H1 (cell line): ENCODE results near the gene CASZ1. TPM values are rescaled to one million over a fixed set of nuclear protein-coding genes. Genes with fewer than 3 reads are reported as not detected.
A peak's percentile ranks its signal among the peaks of the same experiment; 100 is the strongest.

Experiments
- CTCF ChIA-PET: fragments of 300-600 bp; sonication (Branson Sonifier 250); formaldehyde crosslinking; loops from one replicate; lab custom pipeline; 2021; ENCODE audit not compliant: partially characterized antibody; lab: Charles Lee
- POLR2A ChIA-PET: fragments of 300-600 bp; sonication (Branson Sonifier 250); formaldehyde crosslinking; loops from one replicate; lab custom pipeline; 2021; ENCODE audit warnings: inconsistent platforms; ENCODE audit not compliant: partially characterized antibody; lab: Charles Lee
- DNase-seq, 2 experiments: peaks; one replicate each; pipeline versions ENCODE4 v3.0.0 to v3.0.0-alpha.2; 2010 to 2022; ENCODE audit warnings: low spot score in 2 of 2, low read depth in 1 of 2, mixed read lengths in 1 of 2
- FAIRE-seq: peaks from 2 replicates; lab custom pipeline; 2011; peaks lifted over from hg19 to GRCh38; lab: Jason Lieb, UNC
- H2AFZ ChIP-seq: 2 replicates; pipeline ENCODE4 v1.8.1; 2012; ENCODE audit warnings: low read length, inconsistent platforms
- H2AK5ac ChIP-seq: 2 replicates; pipeline ENCODE4 v1.6.1; 2013; ENCODE audit warnings: low read depth, low read length
- H2BK120ac ChIP-seq: replicated peaks from 2 replicates; pipeline ENCODE3; 2013; ENCODE audit warnings: low read depth, low read length, inconsistent platforms
- H2BK12ac ChIP-seq: 2 replicates; pipeline ENCODE4 v1.6.1; 2013; ENCODE audit warnings: low read depth, low read length
- H2BK15ac ChIP-seq: 2 replicates; pipeline ENCODE4 v1.6.1; 2013; ENCODE audit warnings: low read length
- H2BK20ac ChIP-seq: 2 replicates; pipeline ENCODE4 v1.6.1; 2013; ENCODE audit warnings: low read length
- H2BK5ac ChIP-seq: 2 replicates; pipeline ENCODE4 v1.6.1; 2013; ENCODE audit warnings: low read depth, low read length
- H3K14ac ChIP-seq: 2 replicates; pipeline ENCODE4 v1.6.1; 2013; ENCODE audit warnings: inconsistent platforms; ENCODE audit not compliant: insufficient read length
- H3K18ac ChIP-seq: 2 replicates; pipeline ENCODE4 v1.6.1; 2013; ENCODE audit warnings: low read length; ENCODE audit errors: extremely low read depth
- H3K23ac ChIP-seq: 2 replicates; pipeline ENCODE4 v1.6.1; 2013; ENCODE audit warnings: inconsistent platforms; ENCODE audit not compliant: insufficient read length
- H3K23me2 ChIP-seq: 2 replicates; pipeline ENCODE4 v1.6.1; 2013; ENCODE audit warnings: low read depth, low read length
- H3K27ac ChIP-seq: 2 replicates; pipeline ENCODE4 v1.6.1; 2011; ENCODE audit warnings: low read depth, low read length, inconsistent platforms
- H3K27me3 ChIP-seq, 4 experiments: replicated peaks in 1 of 4; 1 replicate in 1 of 4; 2 replicates in 3 of 4; pipeline versions ENCODE4 v1.6.1 to v1.8.1; 2011 to 2013; ENCODE audit warnings: low read length in 3 of 4, mild to moderate bottlenecking in 3 of 4, inconsistent platforms in 2 of 4, mixed read lengths in 2 of 4, moderate library complexity in 1 of 4; ENCODE audit not compliant: control insufficient read depth in 3 of 4, insufficient read depth in 3 of 4; ENCODE audit errors: extremely low read depth in 1 of 4
- H3K36me3 ChIP-seq, 4 experiments: 2 replicates each; pipeline versions ENCODE4 v1.6.1 to v1.8.1; 2011 to 2013; ENCODE audit warnings: mild to moderate bottlenecking in 4 of 4, low read length in 3 of 4, moderate library complexity in 2 of 4, control low read depth in 1 of 4, inconsistent platforms in 1 of 4; ENCODE audit not compliant: insufficient read depth in 4 of 4, control insufficient read depth in 2 of 4
- H3K4ac ChIP-seq: replicated peaks from 2 replicates; pipeline ENCODE3; 2013; ENCODE audit warnings: low read length, low read depth, mixed read lengths, inconsistent platforms; ENCODE audit not compliant: insufficient read length
- H3K4me1 ChIP-seq, 4 experiments: replicated peaks in 1 of 4; 1 replicate in 1 of 4; 2 replicates in 3 of 4; pipeline versions ENCODE4 v1.6.1 to v1.8.1; 2011 to 2013; ENCODE audit warnings: low read length in 3 of 4, inconsistent platforms in 2 of 4, mixed read lengths in 1 of 4; ENCODE audit not compliant: insufficient read depth in 4 of 4, control insufficient read depth in 3 of 4
- H3K4me2 ChIP-seq, 2 experiments: 2 replicates each; pipeline versions ENCODE4 v1.6.1 to v1.8.1; 2011 to 2013; ENCODE audit warnings: low read depth in 2 of 2, low read length in 2 of 2, control low read depth in 1 of 2, inconsistent platforms in 1 of 2, mild to moderate bottlenecking in 1 of 2; ENCODE audit not compliant: insufficient read depth in 1 of 2
- H3K4me3 ChIP-seq, 4 experiments: fragments of 200-600, 300-600 bp in 1 of 4; sonication (generic), shearing (Covaris generic), sonication (Bioruptor Twin) in 1 of 4; 2 replicates each; pipeline versions ENCODE4 v1.5.1 to v1.8.1; 2011 to 2016; ENCODE audit warnings: low read length in 4 of 4, low read depth in 3 of 4, control low read depth in 2 of 4, inconsistent platforms in 2 of 4, mild to moderate bottlenecking in 2 of 4, mixed read lengths in 1 of 4, moderate library complexity in 1 of 4; ENCODE audit not compliant: insufficient read depth in 2 of 4; ENCODE audit errors: extremely low read depth in 1 of 4
- H3K56ac ChIP-seq: replicated peaks from 2 replicates; pipeline ENCODE3; 2013; ENCODE audit warnings: low read depth, mild to moderate bottlenecking, mixed read lengths, low read length, inconsistent platforms; ENCODE audit not compliant: insufficient read length
- H3K79me1 ChIP-seq: 2 replicates; pipeline ENCODE4 v1.6.1; 2013; ENCODE audit warnings: low read depth, low read length, control low read depth
- H3K79me2 ChIP-seq, 2 experiments: 2 replicates each; pipeline versions ENCODE4 v1.6.1 to v1.8.1; 2012 to 2013; ENCODE audit warnings: low read length in 2 of 2, mild to moderate bottlenecking in 2 of 2, inconsistent platforms in 1 of 2; ENCODE audit not compliant: insufficient read depth in 2 of 2, control insufficient read depth in 1 of 2
- H3K9ac ChIP-seq, 4 experiments: replicated peaks in 1 of 4; 1 replicate in 1 of 4; 2 replicates in 3 of 4; pipeline versions ENCODE4 v1.6.1 to v1.8.1; 2011 to 2013; ENCODE audit warnings: low read depth in 3 of 4, low read length in 3 of 4, control low read depth in 2 of 4, mild to moderate bottlenecking in 2 of 4, moderate library complexity in 2 of 4, inconsistent platforms in 1 of 4; ENCODE audit errors: extremely low read depth in 1 of 4
- H3K9me3 ChIP-seq, 2 experiments: 2 replicates each; pipeline versions ENCODE4 v1.6.1 to v1.8.1; 2012 to 2013; ENCODE audit warnings: mild to moderate bottlenecking in 2 of 2, moderate library complexity in 2 of 2, control low read depth in 1 of 2, inconsistent platforms in 1 of 2, low read depth in 1 of 2, low read length in 1 of 2, mixed read lengths in 1 of 2; ENCODE audit not compliant: insufficient read depth in 2 of 2
- H4K20me1 ChIP-seq, 2 experiments: replicated peaks in 1 of 2; 2 replicates each; pipeline versions ENCODE3 to v1.8.1; 2011 to 2013; ENCODE audit warnings: inconsistent platforms in 2 of 2, low read length in 2 of 2, mild to moderate bottlenecking in 1 of 2; ENCODE audit not compliant: insufficient read depth in 2 of 2, control insufficient read depth in 1 of 2
- H4K5ac ChIP-seq: 2 replicates; pipeline ENCODE4 v1.6.1; 2013; ENCODE audit warnings: low read length, low read depth, mixed read lengths, inconsistent platforms; ENCODE audit not compliant: insufficient read length
- H4K8ac ChIP-seq: 2 replicates; pipeline ENCODE4 v1.8.0; 2013; ENCODE audit warnings: mild to moderate bottlenecking, moderate library complexity, low read length, inconsistent platforms; ENCODE audit not compliant: insufficient read depth; ENCODE audit errors: extremely low read depth
- H4K91ac ChIP-seq: replicated peaks from 2 replicates; pipeline ENCODE3; 2013; ENCODE audit warnings: low read length, mixed read lengths, inconsistent platforms; ENCODE audit not compliant: insufficient read length
- EGR1 ChIP-seq: IDR thresholded peaks from 2 replicates; pipeline ENCODE4 v1.6.1; 2011; ENCODE audit warnings: low read depth, low read length, borderline replicate concordance
- FOSL1 ChIP-seq: IDR thresholded peaks from 2 replicates; pipeline ENCODE4 v1.6.1; 2011; ENCODE audit warnings: mild to moderate bottlenecking, low read depth, low read length, moderate library complexity; ENCODE audit not compliant: insufficient read depth
- RAD21 ChIP-seq, 2 experiments: IDR thresholded peaks in 1 of 2; conservative IDR thresholded peaks in 1 of 2; 2 replicates each; pipeline ENCODE4 v1.6.1; 2011; ENCODE audit warnings: low read depth in 2 of 2, low read length in 2 of 2, improper control_type of control experiment in 1 of 2, inconsistent platforms in 1 of 2, mild to moderate bottlenecking in 1 of 2, moderate library complexity in 1 of 2
- RFX5 ChIP-seq: IDR thresholded peaks from 2 replicates; pipeline ENCODE4 v1.6.1; 2011; ENCODE audit warnings: low read depth, low read length, improper control_type of control experiment, borderline replicate concordance
- RNF2 ChIP-seq: fragments of 200-900, 300-1000 bp; sonication (generic); IDR thresholded peaks from 2 replicates; pipeline ENCODE4 v1.7.1; 2016; ENCODE audit warnings: borderline replicate concordance, low read depth, mild to moderate bottlenecking, antibody characterized with exemption, low read length; ENCODE audit not compliant: poor library complexity, severe bottlenecking; ENCODE audit errors: missing control alignments
- WGBS, 2 experiments: shearing (Covaris generic) in 1 of 2; methylation state at CpG; one replicate each; pipeline versions ENCODE4 v1.1.6 to v1.1.7; 2013 to 2015; ENCODE audit warnings: low lambda C conversion rate in 2 of 2, mixed read lengths in 2 of 2, inconsistent platforms in 1 of 2, low coverage in 1 of 2, missing lambda C conversion rate in 1 of 2; ENCODE audit not compliant: insufficient replicate concordance in 2 of 2, insufficient coverage in 1 of 2, insufficient read length in 1 of 2; ENCODE audit errors: extremely low coverage in 1 of 2, missing lambda C conversion rate in 1 of 2; 5-methylcytosine and 5-hydroxymethylcytosine counted together
- polyA plus RNA-seq, 7 experiments: library from polyadenylated mRNA; depleted of rRNA in 3 of 7; stranded (reverse) in 5 of 7; unstranded in 2 of 7; fragments of >200 nt in 5 of 7; fragments of 200-250 nt in 2 of 7; gene quantifications; 1 replicate in 5 of 7; 2 replicates in 1 of 7; 4 replicates in 1 of 7; pipeline versions ENCODE4 v1.2.1 to v1.2.3, GENCODE V29; 2011 to 2013; ENCODE audit warnings: missing spikeins in 2 of 7, mixed read lengths in 2 of 7
- total RNA-seq: library from RNA; stranded (reverse); fragmentation: NEBNext Ultra II Directional; extraction: Animal tissue kit (Norgen Biotek cat#: 25700); gene quantifications from 2 replicates; pipeline ENCODE4 v1.2.1, GENCODE V29; 2021
- TF ChIP-seq, protein P1 (sequence below), 3 experiments: IDR thresholded peaks; 1 replicate in 2 of 3; 2 replicates in 1 of 3; pipeline versions ENCODE4 v1.5.1 to v1.6.1; 2011; ENCODE audit warnings: low read length in 3 of 3, mild to moderate bottlenecking in 3 of 3, inconsistent platforms in 2 of 3, low read depth in 1 of 3, moderate library complexity in 1 of 3; ENCODE audit not compliant: insufficient read depth in 1 of 3; ENCODE audit errors: control extremely low read depth in 1 of 3
- TF ChIP-seq, protein P2 (sequence below): IDR thresholded peaks from 2 replicates; pipeline ENCODE4 v1.6.1; 2012; ENCODE audit warnings: inconsistent platforms
- TF ChIP-seq, protein P3 (sequence below): IDR thresholded peaks from 2 replicates; pipeline ENCODE4 v1.6.1; 2012; ENCODE audit warnings: inconsistent platforms

CASZ1 gene
- total and polyA plus RNA-seq, 2 of the 8 experiments (the other 6 are each of a cell fraction or from before 2014, with no cell fraction given), result 4.4 to 7.7 TPM

DNA sequence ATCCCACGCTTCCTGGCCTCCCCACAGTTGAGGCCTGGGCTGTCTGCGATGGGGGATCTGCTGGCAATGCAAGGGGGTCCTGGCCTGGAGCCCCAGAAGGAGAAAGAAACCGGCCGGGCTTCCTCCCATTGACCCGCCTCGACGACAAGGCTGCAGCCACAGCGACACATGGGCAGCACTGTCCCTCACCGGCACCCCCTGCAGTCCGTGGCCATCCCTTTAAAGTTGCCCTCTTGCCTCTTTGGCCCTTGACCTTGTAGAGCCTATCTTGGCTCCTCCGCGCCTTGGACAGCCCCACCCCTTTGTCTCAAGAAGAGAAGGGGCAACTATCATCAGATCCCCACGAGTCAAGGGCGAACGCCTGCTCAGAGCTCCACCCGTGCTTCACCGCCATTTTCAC is 106.0 kb downstream of the CASZ1 start:
- Histone ChIP-seq H2BK15ac (peak overlapping the region; percentile 19; the same call in 1 of the 2 replicates), H3K79me1 (peaks cover 2% of the 10 kb centered on the region; the same call in 1 of the 2 replicates), H2BK20ac (no peak overlapping the region), H3K4ac (no peak overlapping the region), H3K9me3 (no peaks in the 10 kb centered on the region), H3K23ac (no peak overlapping the region), H4K5ac (no peak overlapping the region), H3K23me2 (peaks cover 4% of the 10 kb centered on the region; the same call in 1 of the 2 replicates), H3K18ac (no peak overlapping the region), H3K9ac (no peak overlapping the region), H2AK5ac (no peak overlapping the region), H4K20me1 (peaks cover 0 to 4% of the 10 kb centered on the region in 2 experiments), H3K27ac (no peak overlapping the region), H3K4me3 (no peak overlapping the region), H3K4me2 (no peak overlapping the region), H2AFZ (no peak overlapping the region), H3K56ac (no peak overlapping the region), H3K27me3 (peaks cover 0 to 3% (median 2%) of the 10 kb centered on the region in 4 experiments; a peak in 2 of 7 replicates), H3K4me1 (peaks cover 0 to 15% (median 10%) of the 10 kb centered on the region in 4 experiments; a peak in 6 of 7 replicates), H2BK12ac (no peak overlapping the region), H3K36me3 (no peaks in the 10 kb centered on the region), H3K14ac (no peak overlapping the region), H4K91ac (no peak overlapping the region), H2BK120ac (no peak overlapping the region), H4K8ac (no peak overlapping the region), H2BK5ac (no peak overlapping the region), H3K79me2 (no peaks in the 10 kb centered on the region)
- DNase-seq (no peak), FAIRE-seq (no peak)
- 89% methylated on average over 13 of the region's 17 CpGs; no CpG with 5 or more reads in 1 of the 2 experiments for WGBS, 2 experiments
- ChIA-PET POLR2A (interaction anchor here (1.5 kb wide), 1 partner anchor 11 kb away, joined by 5 read pairs; no protein-coding TSS in a partner anchor), CTCF (interaction anchor here (0.6 to 3.7 kb wide), 13 partner anchors 8 to 293 kb away, joined by 3 to 20 read pairs (median 4); no protein-coding TSS in a partner anchor)
- TF ChIP-seq, protein P1, sequence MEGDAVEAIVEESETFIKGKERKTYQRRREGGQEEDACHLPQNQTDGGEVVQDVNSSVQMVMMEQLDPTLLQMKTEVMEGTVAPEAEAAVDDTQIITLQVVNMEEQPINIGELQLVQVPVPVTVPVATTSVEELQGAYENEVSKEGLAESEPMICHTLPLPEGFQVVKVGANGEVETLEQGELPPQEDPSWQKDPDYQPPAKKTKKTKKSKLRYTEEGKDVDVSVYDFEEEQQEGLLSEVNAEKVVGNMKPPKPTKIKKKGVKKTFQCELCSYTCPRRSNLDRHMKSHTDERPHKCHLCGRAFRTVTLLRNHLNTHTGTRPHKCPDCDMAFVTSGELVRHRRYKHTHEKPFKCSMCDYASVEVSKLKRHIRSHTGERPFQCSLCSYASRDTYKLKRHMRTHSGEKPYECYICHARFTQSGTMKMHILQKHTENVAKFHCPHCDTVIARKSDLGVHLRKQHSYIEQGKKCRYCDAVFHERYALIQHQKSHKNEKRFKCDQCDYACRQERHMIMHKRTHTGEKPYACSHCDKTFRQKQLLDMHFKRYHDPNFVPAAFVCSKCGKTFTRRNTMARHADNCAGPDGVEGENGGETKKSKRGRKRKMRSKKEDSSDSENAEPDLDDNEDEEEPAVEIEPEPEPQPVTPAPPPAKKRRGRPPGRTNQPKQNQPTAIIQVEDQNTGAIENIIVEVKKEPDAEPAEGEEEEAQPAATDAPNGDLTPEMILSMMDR (IDR thresholded peaks at IDR 0.05; ENCODE audit: control extremely low read depth in 1 of 3, insufficient read depth in 1 of 3, low read depth in 1 of 3, low read length in 3 of 3), result peak in 2 of 3 experiments; percentile 36 to 39; a peak in 3 of 4 replicates
- peak; percentile 19 to 44; a peak in 3 of 4 replicates for TF ChIP-seq RAD21 (IDR thresholded peaks at IDR 0.05 in 1 of 2, conservative IDR thresholded peaks at IDR 0.05 in 1 of 2; ENCODE audit: low read depth in 2 of 2, low read length in 2 of 2)
- TF ChIP-seq, protein P2, sequence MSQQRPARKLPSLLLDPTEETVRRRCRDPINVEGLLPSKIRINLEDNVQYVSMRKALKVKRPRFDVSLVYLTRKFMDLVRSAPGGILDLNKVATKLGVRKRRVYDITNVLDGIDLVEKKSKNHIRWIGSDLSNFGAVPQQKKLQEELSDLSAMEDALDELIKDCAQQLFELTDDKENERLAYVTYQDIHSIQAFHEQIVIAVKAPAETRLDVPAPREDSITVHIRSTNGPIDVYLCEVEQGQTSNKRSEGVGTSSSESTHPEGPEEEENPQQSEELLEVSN, result 0 out of 2 replicates have a peak, but pooled peaks have one; percentile 38
- no peak for TF ChIP-seq EGR1
- no peak for TF ChIP-seq RNF2
- no peak for TF ChIP-seq RFX5
- no peak for TF ChIP-seq FOSL1
- TF ChIP-seq, protein P3, sequence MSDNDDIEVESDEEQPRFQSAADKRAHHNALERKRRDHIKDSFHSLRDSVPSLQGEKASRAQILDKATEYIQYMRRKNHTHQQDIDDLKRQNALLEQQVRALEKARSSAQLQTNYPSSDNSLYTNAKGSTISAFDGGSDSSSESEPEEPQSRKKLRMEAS, result peak; percentile 67
